Stimulated activated CD4-positive, alpha-beta T cell treated with anti-CD3 and anti-CD28 coated beads, Interleukin-1b, Interleukin-23, amount 100 ng/mL, for 4 hours (primary cell): ENCODE data around the gene TST.
"Not testable (repeated sequence)": the region's sequence is repeated elsewhere in the genome, so short reads cannot be mapped to it uniquely, and the experiment has no call there.

Experiments used
- DNase-seq, 2 donors: peaks; one replicate each; pipeline ENCODE4 v3.0.0-alpha.2; 2020; ENCODE audit warnings: low read depth in 2 of 2

The TST gene

GRCh38 chr22:37014415-37014806, 4.8 kb downstream of the TST start:
- DNase-seq: no peak

DNA sequence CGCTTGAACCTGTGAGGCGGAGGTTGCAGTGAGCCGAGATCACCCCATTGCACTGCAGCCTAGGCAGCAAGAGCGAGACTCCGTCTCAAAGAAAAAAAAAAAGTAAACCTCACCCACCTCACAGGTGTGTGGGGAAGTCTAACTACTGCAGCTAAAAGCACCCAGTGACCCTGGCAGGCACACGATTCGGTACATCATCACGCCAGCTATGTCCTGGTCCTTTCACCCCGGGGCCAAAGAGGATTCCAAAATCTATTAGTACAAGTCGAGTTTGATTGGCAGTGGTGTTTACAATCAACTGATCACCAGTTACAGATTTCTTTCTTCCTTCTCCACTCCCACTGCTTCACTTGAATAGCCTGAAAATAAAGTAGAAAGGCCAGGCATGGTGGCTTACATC, 6.3 kb downstream of the TST start:
- DNase-seq: no peak

GRCh38 chr22:37012262-37012904, 6.9 kb downstream of the TST start:
- DNase-seq: no peak

- DNase-seq: no peak
Measured at GRCh38 chr22:37011472-37011871, 7.8 kb downstream of the TST start.

DNA sequence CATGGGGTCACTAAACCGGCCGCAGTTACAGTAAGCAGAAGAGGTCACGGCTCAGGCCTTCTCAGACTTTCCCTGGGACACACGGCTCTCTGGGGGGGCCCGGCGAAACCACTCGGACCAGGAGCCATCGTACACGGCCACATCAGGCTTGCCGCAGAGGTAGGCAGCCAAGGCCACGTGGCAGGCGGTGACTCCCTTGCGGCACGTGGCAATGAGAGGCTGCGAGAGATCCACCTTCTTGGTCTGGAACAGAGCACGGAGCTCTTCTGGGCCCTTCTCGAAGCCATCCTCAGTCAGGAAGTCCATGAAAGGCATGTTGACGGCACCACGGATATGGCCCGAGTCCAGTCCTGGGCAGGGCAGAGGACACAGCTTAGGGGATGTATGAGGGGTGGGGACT, 8.3 kb downstream of the TST start:
- DNase-seq: no peak

- no peak for DNase-seq
Measured at GRCh38 chr22:37010174-37010573, 9.1 kb downstream of the TST start.

DNA sequence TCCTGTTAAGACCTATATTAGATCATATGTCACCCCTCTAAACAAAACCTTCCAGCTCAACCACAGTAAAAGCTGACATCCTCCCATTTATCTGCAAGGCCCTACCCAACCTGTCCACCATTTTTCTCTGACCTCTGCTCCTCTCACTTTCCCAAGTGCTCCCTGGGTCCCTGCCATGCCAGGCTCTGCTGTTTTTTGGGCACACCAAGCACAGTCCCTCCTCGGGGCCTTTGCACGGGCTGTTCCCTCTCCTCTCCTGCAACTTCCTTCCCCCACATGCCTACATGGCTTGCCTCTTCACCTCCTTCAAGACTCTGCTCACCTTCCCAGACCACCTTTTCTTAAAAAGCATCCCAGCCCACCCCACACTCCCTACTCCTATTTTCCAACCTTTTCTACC, 9.8 kb downstream of the TST start:
- DNase-seq: no peak

DNA sequence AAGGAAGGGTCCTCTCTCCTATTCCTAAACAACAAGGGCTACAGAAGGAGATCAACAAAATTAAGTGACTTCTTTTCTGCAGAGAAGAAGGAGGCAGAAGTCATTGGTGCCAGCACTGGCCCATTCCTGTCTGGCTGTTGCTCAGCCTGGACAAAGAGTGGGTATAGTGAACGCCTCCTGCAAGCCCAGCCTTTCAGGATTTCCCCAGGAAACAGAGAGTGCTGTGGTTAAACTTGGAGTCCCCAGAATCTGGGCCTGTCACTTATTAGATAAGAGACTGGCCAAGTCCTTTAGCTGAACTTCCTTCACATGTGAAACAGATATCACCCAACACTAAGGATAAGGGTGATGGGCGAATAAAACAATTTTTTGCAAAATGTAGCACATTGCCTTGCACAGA, 10.9 kb downstream of the TST start:
- DNase-seq: no peak

DNA sequence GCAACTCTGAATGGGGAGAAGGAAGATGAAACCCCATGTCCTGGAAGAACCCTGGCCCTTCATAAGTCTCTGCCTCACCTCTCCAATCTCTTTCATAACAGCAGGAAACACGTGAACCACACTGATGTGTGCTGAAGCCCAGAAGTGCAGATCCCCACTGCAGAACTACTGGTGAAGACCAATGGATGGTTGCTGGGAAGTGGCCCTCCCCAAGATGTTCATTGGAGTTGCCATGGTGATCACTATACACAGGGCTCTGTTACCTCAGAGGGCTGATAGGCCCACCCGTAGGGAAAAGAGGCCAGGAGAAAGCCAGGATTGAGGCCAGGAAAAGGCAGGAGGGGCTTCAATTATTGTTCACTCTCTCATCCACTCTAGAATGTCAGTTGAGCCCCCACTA, 11.6 kb downstream of the TST start:
- no peak for DNase-seq

DNA sequence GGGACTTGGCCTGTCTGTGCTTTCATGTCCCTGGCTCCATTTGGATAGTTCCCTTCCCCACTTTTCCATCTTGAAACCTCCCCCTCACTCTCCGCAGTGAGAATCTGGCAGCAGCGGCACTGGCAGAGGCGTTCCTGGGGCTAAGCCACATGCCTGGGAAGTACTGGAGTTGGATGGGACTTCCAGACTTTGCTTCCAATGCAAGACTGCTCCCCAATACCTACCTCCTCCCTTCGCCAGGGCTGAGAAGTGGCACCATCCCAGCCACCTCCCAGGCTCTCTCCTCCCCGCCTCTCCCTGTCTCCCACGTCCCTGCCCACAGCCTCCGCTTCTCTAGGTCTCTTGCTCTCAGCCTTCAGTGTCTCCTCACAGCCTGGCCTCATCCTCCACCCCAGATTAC, 16.6 kb downstream of the TST start:
- no peak for DNase-seq

DNA sequence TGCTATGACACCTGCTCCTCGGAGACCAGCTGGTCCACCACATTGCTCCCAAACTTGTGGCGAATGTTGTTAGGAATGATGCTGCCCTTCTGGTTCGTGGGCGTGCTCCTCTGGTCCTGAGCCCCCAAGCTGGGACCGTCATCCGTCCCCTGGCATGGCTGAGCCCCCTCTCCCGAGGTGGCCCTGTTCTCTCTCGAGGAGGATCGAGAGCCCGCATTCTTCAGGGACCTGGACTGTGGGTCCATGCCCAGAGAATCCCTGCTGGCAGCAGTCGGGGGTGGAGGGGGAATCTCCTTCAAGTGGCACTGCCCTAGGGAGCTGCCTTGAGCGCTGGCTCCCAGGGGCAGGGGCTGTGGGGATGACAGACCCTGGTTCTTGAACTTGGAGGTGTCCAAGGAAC, 17.4 kb downstream of the TST start:
- no peak for DNase-seq

DNA sequence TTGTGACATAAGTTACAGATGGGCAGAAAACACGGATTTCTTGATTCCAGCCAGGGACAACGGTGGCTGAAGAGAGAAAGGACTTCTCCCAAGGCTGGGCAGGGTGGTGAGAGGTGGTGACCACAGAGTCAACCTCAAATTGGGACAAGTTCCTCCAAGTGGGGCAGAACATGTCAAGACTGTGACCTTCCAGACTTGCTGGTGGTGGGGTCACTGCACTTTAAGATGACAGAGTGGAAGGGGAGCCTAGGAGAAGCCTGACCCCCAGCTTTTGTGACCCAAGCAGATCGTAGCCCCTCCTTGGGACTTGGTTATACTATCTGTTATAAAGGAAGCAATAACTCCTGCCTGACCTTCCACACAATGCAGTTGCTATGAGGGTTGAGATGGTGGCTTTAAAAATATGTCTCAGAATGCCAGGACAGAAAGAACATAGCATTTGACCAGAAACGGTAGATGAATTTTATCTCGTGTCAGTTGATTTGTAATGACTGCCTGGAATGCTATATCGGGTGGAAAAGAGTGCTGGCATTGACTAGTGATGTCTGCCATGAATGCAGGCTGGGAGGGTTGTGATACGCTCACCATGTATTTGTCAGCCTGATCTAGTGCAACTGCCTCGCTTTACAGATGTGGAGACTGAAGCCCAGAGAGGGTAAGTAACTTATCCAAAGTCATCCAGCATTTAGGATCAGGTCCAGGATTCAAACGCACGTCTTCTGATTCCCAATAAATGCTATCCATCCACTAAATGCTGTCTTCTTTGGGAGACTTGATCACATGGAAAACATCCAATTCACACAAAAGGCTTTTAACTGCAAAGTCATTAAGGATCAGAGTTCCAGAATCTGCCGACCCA, 18.3 kb downstream of the TST start:
- DNase-seq: no peak

GRCh38 chr22:36999463-36999862, 19.8 kb downstream of the TST start:
- no peak for DNase-seq

DNA sequence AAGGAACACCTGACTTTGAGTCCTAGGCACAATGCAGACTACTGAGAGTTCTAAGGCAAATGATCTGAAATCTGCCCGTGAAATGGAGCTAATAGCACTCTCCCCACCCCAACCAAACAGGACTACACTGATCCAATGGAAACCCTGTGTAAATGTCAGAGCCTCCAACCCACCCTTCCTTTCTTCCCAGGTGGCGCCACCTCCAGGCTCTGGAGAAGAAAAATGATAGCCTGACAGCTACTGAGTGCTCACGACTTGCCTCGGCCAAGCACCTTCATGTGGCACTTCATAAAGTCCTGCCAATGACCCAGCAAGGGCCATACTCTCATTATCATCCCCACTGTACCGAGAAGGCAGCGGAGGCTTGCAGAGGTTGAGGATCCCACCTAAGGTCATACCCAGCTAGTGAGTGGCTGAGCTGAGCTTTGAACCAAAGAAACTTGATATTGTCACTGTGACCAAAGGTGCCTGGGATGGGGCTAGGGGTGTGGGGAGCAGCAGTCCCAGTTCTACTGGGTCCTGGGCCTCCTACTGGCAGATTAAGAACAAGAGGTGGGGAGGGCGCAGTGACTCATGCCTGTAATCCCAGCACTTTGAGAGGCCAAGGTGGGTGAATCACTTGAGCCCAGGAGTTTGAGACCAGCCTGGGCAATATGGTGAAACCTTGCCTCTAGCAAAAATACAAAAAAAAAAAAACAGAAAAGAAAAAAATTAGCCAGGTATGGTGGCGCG, 20.5 kb downstream of the TST start:
- no peak for DNase-seq

DNA sequence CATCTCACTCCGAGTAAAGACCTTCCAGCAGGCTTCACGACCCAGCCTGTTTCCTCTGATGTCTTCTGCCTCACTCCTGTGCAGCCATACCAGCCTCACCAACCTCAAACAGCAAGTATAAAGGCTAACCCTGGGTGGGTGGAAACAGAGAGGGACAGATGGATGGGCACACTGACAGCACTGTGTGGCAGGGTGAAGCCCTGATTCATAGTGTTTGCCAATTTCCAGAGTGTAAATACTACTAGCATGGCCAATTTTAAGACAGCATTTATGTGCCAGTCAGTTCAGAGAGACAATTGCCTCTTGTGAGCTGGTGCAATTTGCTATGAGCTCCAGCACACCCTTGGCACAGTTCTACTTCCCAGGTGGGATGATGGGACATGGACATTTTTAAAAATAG, 21.5 kb downstream of the TST start:
- no peak for DNase-seq

DNA sequence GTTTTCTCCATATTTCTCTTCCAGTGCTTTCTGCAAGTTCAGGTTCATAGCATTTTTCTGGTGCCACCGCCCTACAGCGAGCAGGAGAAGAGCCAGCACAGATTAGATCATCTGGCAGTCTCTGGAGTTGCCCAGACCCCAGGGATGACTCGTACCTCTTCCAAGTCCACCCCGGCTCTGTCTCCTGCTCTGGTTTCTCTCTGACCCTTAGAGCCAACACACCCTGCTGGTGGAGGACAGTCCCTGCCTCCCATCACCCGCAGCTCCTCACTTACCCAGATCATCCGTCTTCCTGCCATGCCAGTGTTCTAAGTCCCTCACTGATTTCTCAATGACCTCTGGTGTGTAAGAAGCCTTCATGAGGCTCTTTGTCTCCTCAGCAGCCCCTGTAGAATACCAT, 28.0 kb downstream of the TST start:
- DNase-seq: no peak

GRCh38 chr22:36990457-36990856, 28.8 kb downstream of the TST start:
- no peak for DNase-seq

GRCh38 chr22:36989012-36989411, 30.2 kb downstream of the TST start:
- DNase-seq: not testable (repeated sequence)

GRCh38 chr22:36988075-36988832, 31.0 kb downstream of the TST start:
- no peak for DNase-seq

- DNase-seq: peak; percentile 24 to 27
Measured at GRCh38 chr22:36986242-36986821, 32.9 kb downstream of the TST start.

DNA sequence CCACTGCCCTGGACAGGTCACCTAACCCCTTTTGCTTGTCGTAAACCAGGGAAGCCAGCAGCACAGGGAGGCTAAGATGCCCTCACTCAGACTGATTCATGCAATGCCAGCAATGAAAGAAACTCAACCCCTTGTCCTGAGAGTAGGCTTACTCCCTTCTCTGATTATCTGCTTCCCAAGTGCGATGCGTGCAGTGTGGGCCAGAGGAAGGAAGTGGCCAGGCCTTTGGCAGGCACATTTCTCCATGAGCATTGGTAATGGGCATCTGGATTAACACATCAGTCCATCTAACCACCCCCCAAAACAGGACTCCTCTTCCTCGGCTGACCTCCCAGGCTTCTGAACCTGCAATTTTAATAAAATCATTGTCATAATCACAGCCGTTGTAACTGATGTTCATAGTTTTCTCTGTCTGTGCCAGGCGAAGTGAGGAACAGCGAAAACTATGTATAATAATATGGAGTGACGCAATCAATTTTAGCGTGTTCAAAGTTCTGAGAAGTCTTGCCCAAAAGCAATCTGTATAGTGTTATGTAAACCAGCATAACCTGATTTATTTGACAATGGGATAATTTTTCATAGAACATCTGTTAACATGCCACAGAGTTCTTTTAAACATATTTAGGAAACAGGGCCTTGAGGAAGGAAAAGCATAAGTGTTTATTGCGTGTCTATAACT, 33.9 kb downstream of the TST start:
- DNase-seq: no peak
